Left lung (tissue), 10 donors: ENCODE results near the gene TMED10. TPM values are rescaled to one million over a fixed set of nuclear protein-coding genes. Genes with fewer than 3 reads are reported as not detected.
"Not testable (repeated sequence)": the region's sequence is repeated elsewhere in the genome, so short reads cannot be mapped to it uniquely, and the experiment has no call there.

ENCODE experiments used
- ATAC-seq: fragments of 200-7000 bp; cut with Tn5 transposase; one replicate; pipeline ENCODE4 v1.9.1; 2020; ENCODE audit warnings: moderate library complexity
- DNase-seq, 4 donors: peaks; one replicate each; pipeline ENCODE4 v3.0.0-alpha.2; 2013 to 2020
- H3K27ac ChIP-seq, 2 donors: fragments of 200-600 bp; sonication (generic) in 1 of 2; one replicate each; pipeline versions ENCODE4 v1.5.0 to v1.8.0; 2020 to 2021
- H3K27me3 ChIP-seq, 2 donors: fragments of 200-600 bp; sonication (generic) in 1 of 2; one replicate each; pipeline versions ENCODE4 v1.5.0 to v1.8.0; 2020 to 2021
- H3K36me3 ChIP-seq, 2 donors: fragments of 200-600 bp; sonication (generic) in 1 of 2; one replicate each; pipeline versions ENCODE4 v1.5.0 to v1.8.0; 2020 to 2021
- H3K4me1 ChIP-seq, 2 donors: fragments of 200-600 bp; one replicate each; pipeline ENCODE4 v1.8.0; 2021
- H3K4me3 ChIP-seq, 2 donors: fragments of 200-600 bp; sonication (generic) in 1 of 2; one replicate each; pipeline versions ENCODE4 v1.5.0 to v1.8.0; 2020 to 2021; ENCODE audit warnings: mild to moderate bottlenecking in 1 of 2
- H3K9me3 ChIP-seq, 2 donors: fragments of 200-600 bp; sonication (generic) in 1 of 2; one replicate each; pipeline versions ENCODE4 v1.5.0 to v1.8.0; 2020 to 2021
- CTCF ChIP-seq, 2 donors: fragments of 200-600 bp; sonication (generic) in 1 of 2; IDR thresholded peaks; one replicate each; pipeline versions ENCODE4 v1.5.0 to v1.8.0; 2021; ENCODE audit warnings: antibody characterized with exemption in 2 of 2
- intact Hi-C, 2 donors: fragments of 100-400 bp; cut with DNase I; formaldehyde crosslinking; loops; one replicate each; pipeline versions ENCODE4 v1.11.2 to v1.14.2; 2022
- polyA plus RNA-seq, 6 donors: library from polyadenylated mRNA; unstranded; fragments of 120-200 nt; gene quantifications; one replicate each; pipeline ENCODE4 v1.2.1, GENCODE V29; 2013; ENCODE audit not compliant: insufficient read length in 6 of 6
- total RNA-seq, 2 donors: library from RNA; stranded (reverse); fragmentation: NEBNext Ultra II Directional; extraction: Animal tissue kit (Norgen Biotek cat#: 25700); gene quantifications; one replicate each; pipeline ENCODE4 v1.2.1, GENCODE V29; 2021
- donor health status: DM: no; HTN: yes; CAD: no.
- donor health status: DM: no; HTN: no; CAD: no.

The TMED10 gene
- total and polyA plus RNA-seq, 8 donors, result 171 to 391 (median 197) TPM

GRCh38 chr14:75156901-75157300 lies 19.5 kb downstream of the TMED10 start:
- Histone ChIP-seq H3K27ac (no peak overlapping the region), H3K9me3 (no peaks in the 10 kb centered on the region), H3K4me3 (no peak overlapping the region), H3K27me3 (no peaks in the 10 kb centered on the region), H3K4me1 (peaks cover 0 to 47% of the 10 kb centered on the region in 2 donors), H3K36me3 (no peaks in the 10 kb centered on the region)
- TF ChIP-seq CTCF (IDR thresholded peaks at IDR 0.05), result no peak
- intact Hi-C loops, result no loop called here
- DNase-seq (no peak), ATAC-seq (no peak)

GRCh38 chr14:75156111-75156510 lies 20.3 kb downstream of the TMED10 start:
- DNase-seq (no peak), ATAC-seq (no peak)
- TF ChIP-seq CTCF (IDR thresholded peaks at IDR 0.05), result no peak
- intact Hi-C loops, result no loop called here
- H3K36me3 ChIP-seq, result peaks cover 0 to 5% of the 10 kb centered on the region in 2 donors
- H3K27ac ChIP-seq, result no peak overlapping the region
- H3K27me3 ChIP-seq, result no peaks in the 10 kb centered on the region
- no peaks in the 10 kb centered on the region for H3K9me3 ChIP-seq
- H3K4me1 ChIP-seq, result peaks cover 0 to 55% of the 10 kb centered on the region in 2 donors
- no peak overlapping the region for H3K4me3 ChIP-seq

GRCh38 chr14:75155169-75155568 lies 21.2 kb downstream of the TMED10 start:
- Histone ChIP-seq H3K27me3 (no peaks in the 10 kb centered on the region), H3K4me1 (peaks cover 0 to 63% of the 10 kb centered on the region in 2 donors), H3K36me3 (peaks cover 0 to 15% of the 10 kb centered on the region in 2 donors), H3K4me3 (no peak overlapping the region), H3K9me3 (no peaks in the 10 kb centered on the region), H3K27ac (no peak overlapping the region)
- ATAC-seq (no peak), DNase-seq (no peak)
- intact Hi-C loops, result no loop called here
- TF ChIP-seq CTCF (IDR thresholded peaks at IDR 0.05), result no peak

- Histone ChIP-seq H3K4me1 (peaks cover 0 to 56% of the 10 kb centered on the region in 2 donors), H3K9me3 (no peaks in the 10 kb centered on the region), H3K36me3 (peaks cover 0 to 18% of the 10 kb centered on the region in 2 donors), H3K27me3 (no peaks in the 10 kb centered on the region), H3K4me3 (no peak overlapping the region), H3K27ac (no peak overlapping the region)
- DNase-seq (no peak), ATAC-seq (no peak)
- TF ChIP-seq CTCF (IDR thresholded peaks at IDR 0.05), result no peak
- intact Hi-C loops, result no loop called here
Measured at GRCh38 chr14:75153295-75153694, 23.1 kb downstream of the TMED10 start.

GRCh38 chr14:75151851-75152250 lies 24.6 kb downstream of the TMED10 start:
- H3K27ac ChIP-seq, result no peak overlapping the region
- no peak overlapping the region for H3K4me3 ChIP-seq
- intact Hi-C loops, result no loop called here
- no peaks in the 10 kb centered on the region for H3K9me3 ChIP-seq
- no peak for TF ChIP-seq CTCF (IDR thresholded peaks at IDR 0.05)
- H3K27me3 ChIP-seq, result no peaks in the 10 kb centered on the region
- DNase-seq (no peak), ATAC-seq (no peak)
- peaks cover 6 to 61% of the 10 kb centered on the region in 2 donors for H3K4me1 ChIP-seq
- H3K36me3 ChIP-seq, result peaks cover 0 to 24% of the 10 kb centered on the region in 2 donors

GRCh38 chr14:75150637-75151036 lies 25.8 kb downstream of the TMED10 start:
- H3K27ac ChIP-seq, intact Hi-C loops, ATAC-seq, H3K27me3 ChIP-seq, DNase-seq, H3K9me3 ChIP-seq, H3K4me3 ChIP-seq: not testable (repeated sequence)
- Histone ChIP-seq H3K36me3 (peaks cover 0 to 25% of the 10 kb centered on the region in 2 donors), H3K4me1 (peaks cover 12 to 63% of the 10 kb centered on the region in 2 donors)
